IMR-90 (cell line): ENCODE data around the gene KCNMA1. TPM values are rescaled to one million over a fixed set of nuclear protein-coding genes. Genes with fewer than 3 reads are reported as not detected.

Experiments
- ATAC-seq: fragments of 200-7000 bp; cut with Tn5 transposase; 2 replicates; pipeline ENCODE4 v1.9.1; 2020; ENCODE audit warnings: low read depth, mild to moderate bottlenecking, moderate library complexity
- BruUV-seq: library from RNA; stranded (reverse); fragments of 400-500 nt; replicated peaks from 2 replicates; lab custom pipeline; 2021; lab: Mats Ljungman, UMichigan
- CTCF ChIA-PET: fragments of 300-600 bp; formaldehyde crosslinking; extraction: SDS; loops from one replicate; lab custom pipeline; 2021; ENCODE audit warnings: antibody characterized with exemption; lab: Yijun Ruan, JAX
- POLR2A ChIA-PET: fragments of 300-600 bp; sonication (Branson Sonifier 250); formaldehyde crosslinking; loops from one replicate; lab custom pipeline; 2022; ENCODE audit warnings: antibody characterized with exemption; ENCODE audit not compliant: unreplicated experiment; lab: Charles Lee
- DNase-seq: peaks from one replicate; pipeline ENCODE4 v3.0.0; 2013
- H2AFZ ChIP-seq: replicated peaks from 2 replicates; pipeline ENCODE3; 2013; ENCODE audit warnings: low read length, mild to moderate bottlenecking; ENCODE audit not compliant: poor library complexity
- H2AK5ac ChIP-seq: 2 replicates; pipeline ENCODE4 v1.6.1; 2013; ENCODE audit warnings: low read depth, low read length, inconsistent platforms
- H2AK9ac ChIP-seq: replicated peaks from 2 replicates; pipeline ENCODE3; 2013; ENCODE audit warnings: mild to moderate bottlenecking, low read depth, low read length, moderate library complexity; ENCODE audit not compliant: poor library complexity
- H2BK120ac ChIP-seq: 2 replicates; pipeline ENCODE4 v1.6.1; 2013; ENCODE audit warnings: low read depth, low read length, inconsistent platforms
- H2BK15ac ChIP-seq: 3 replicates; pipeline ENCODE4 v1.6.1; 2013; ENCODE audit warnings: low read depth, low read length, inconsistent platforms
- H2BK20ac ChIP-seq: 2 replicates; pipeline ENCODE4 v1.6.1; 2013; ENCODE audit warnings: low read depth, mild to moderate bottlenecking, inconsistent platforms, low read length, moderate library complexity
- H2BK5ac ChIP-seq: 2 replicates; pipeline ENCODE4 v1.6.1; 2013; ENCODE audit warnings: mild to moderate bottlenecking, low read depth, low read length, inconsistent platforms; ENCODE audit not compliant: poor library complexity, severe bottlenecking
- H3K14ac ChIP-seq: replicated peaks from 2 replicates; pipeline ENCODE4 v1.6.1; 2013; ENCODE audit warnings: low read depth, low read length, inconsistent platforms
- H3K18ac ChIP-seq: 2 replicates; pipeline ENCODE4 v1.6.1; 2013; ENCODE audit warnings: low read depth, low read length, control low read depth
- H3K23ac ChIP-seq: 2 replicates; pipeline ENCODE4 v1.6.1; 2013; ENCODE audit warnings: low read depth, low read length, inconsistent platforms
- H3K27ac ChIP-seq: 2 replicates; pipeline ENCODE4 v1.5.1; 2013; ENCODE audit warnings: mild to moderate bottlenecking, control low read depth, low read length; ENCODE audit not compliant: insufficient read depth
- H3K27me3 ChIP-seq: 2 replicates; pipeline ENCODE4 v1.6.1; 2013; ENCODE audit warnings: low read length; ENCODE audit not compliant: control insufficient read depth, insufficient read depth
- H3K36me3 ChIP-seq: 2 replicates; pipeline ENCODE4 v1.6.1; 2013; ENCODE audit warnings: low read length, mixed read lengths; ENCODE audit not compliant: control insufficient read depth, insufficient read depth
- H3K4ac ChIP-seq: 2 replicates; pipeline ENCODE4 v1.6.1; 2013; ENCODE audit warnings: low read depth, low read length, inconsistent platforms
- H3K4me1 ChIP-seq: 2 replicates; pipeline ENCODE4 v1.6.1; 2013; ENCODE audit warnings: low read length, mixed read lengths; ENCODE audit not compliant: control insufficient read depth, insufficient read depth
- H3K4me2 ChIP-seq: 2 replicates; pipeline ENCODE4 v1.6.1; 2013; ENCODE audit warnings: low read depth, mild to moderate bottlenecking, control low read depth, low read length, moderate library complexity
- H3K4me3 ChIP-seq: 2 replicates; pipeline ENCODE4 v1.5.1; 2013; ENCODE audit warnings: low read depth, mild to moderate bottlenecking, control low read depth, low read length, moderate library complexity; ENCODE audit not compliant: insufficient read depth
- H3K56ac ChIP-seq: 2 replicates; pipeline ENCODE4 v1.6.1; 2013; ENCODE audit warnings: low read length, inconsistent platforms; ENCODE audit not compliant: insufficient read depth; ENCODE audit errors: extremely low read depth
- H3K79me1 ChIP-seq, 2 experiments: 2 replicates each; pipeline ENCODE4 v1.6.1; 2013; ENCODE audit warnings: low read length in 2 of 2, inconsistent platforms in 1 of 2, low read depth in 1 of 2
- H3K9ac ChIP-seq: 2 replicates; pipeline ENCODE4 v1.6.1; 2013; ENCODE audit warnings: low read depth, low read length, control low read depth
- H3K9me1 ChIP-seq: 2 replicates; pipeline ENCODE4 v1.6.1; 2013; ENCODE audit warnings: low read length, inconsistent platforms; ENCODE audit not compliant: insufficient read depth
- H3K9me3 ChIP-seq: 2 replicates; pipeline ENCODE4 v1.6.1; 2013; ENCODE audit warnings: low read length; ENCODE audit not compliant: control insufficient read depth, insufficient read depth
- H4K20me1 ChIP-seq: 2 replicates; pipeline ENCODE4 v1.6.1; 2013; ENCODE audit warnings: low read length, inconsistent platforms; ENCODE audit not compliant: insufficient read depth
- H4K5ac ChIP-seq: 2 replicates; pipeline ENCODE4 v1.6.1; 2013; ENCODE audit warnings: mild to moderate bottlenecking, low read depth, low read length, control low read depth
- H4K8ac ChIP-seq, 2 experiments: 2 replicates each; pipeline ENCODE4 v1.6.1; 2013; ENCODE audit warnings: low read depth in 2 of 2, low read length in 2 of 2, control low read depth in 1 of 2, inconsistent platforms in 1 of 2
- H4K91ac ChIP-seq: 2 replicates; pipeline ENCODE4 v1.6.1; 2013; ENCODE audit warnings: low read depth, low read length, inconsistent platforms; ENCODE audit not compliant: insufficient read depth
- CEBPB ChIP-seq: IDR thresholded peaks from 2 replicates; pipeline ENCODE4 v1.6.1; 2012; ENCODE audit warnings: low read depth, low read length, improper control_type of control experiment
- FOS ChIP-seq: fragments of 150-350 bp; IDR thresholded peaks from 2 replicates; pipeline ENCODE4 v1.6.1; 2016; ENCODE audit warnings: low read depth, low read length
- MAFK ChIP-seq: IDR thresholded peaks from 2 replicates; pipeline ENCODE4 v1.6.1; 2012; ENCODE audit warnings: low read depth, low read length, improper control_type of control experiment
- MAZ ChIP-seq: IDR thresholded peaks from 2 replicates; pipeline ENCODE4 v1.6.1; 2012; ENCODE audit warnings: low read depth, mild to moderate bottlenecking, low read length, improper control_type of control experiment, moderate library complexity, borderline replicate concordance
- POLR2A ChIP-seq: IDR thresholded peaks from 2 replicates; pipeline ENCODE4 v1.6.1; 2012; ENCODE audit warnings: mild to moderate bottlenecking, low read depth, low read length
- RAD21 ChIP-seq: IDR thresholded peaks from 2 replicates; pipeline ENCODE4 v1.6.1; 2012; ENCODE audit warnings: low read length, improper control_type of control experiment
- RCOR1 ChIP-seq: IDR thresholded peaks from 2 replicates; pipeline ENCODE4 v1.6.1; 2012; ENCODE audit warnings: mild to moderate bottlenecking, low read length, improper control_type of control experiment; ENCODE audit not compliant: insufficient replicate concordance
- WGBS, 2 experiments: methylation state at CpG; one replicate each; pipeline versions ENCODE4 v1.1.5 to v1.1.7; 2013; ENCODE audit warnings: missing lambda C conversion rate in 2 of 2; ENCODE audit not compliant: insufficient read length in 1 of 2; ENCODE audit errors: extremely low coverage in 2 of 2; 5-methylcytosine and 5-hydroxymethylcytosine counted together
- dilution Hi-C: fragments of 300-500 bp; cut with HindIII; formaldehyde crosslinking; loops from one replicate; pipeline ENCODE4 v1.14.3; 2018; ENCODE audit warnings: low sequenced_read_pairs; ENCODE audit not compliant: unreplicated experiment
- in situ Hi-C: fragments of 300-500 bp; cut with MboI; formaldehyde crosslinking; loops from 3 replicates; pipeline ENCODE4 v1.14.3; 2019; ENCODE audit warnings: low sequenced_read_pairs, inconsistent platforms, mixed read lengths
- intact Hi-C: fragments of 100-400 bp; cut with micrococcal nuclease; formaldehyde crosslinking; loops from 2 replicates; pipeline ENCODE4 v1.10.0; 2022
- polyA plus RNA-seq, 3 experiments: library from polyadenylated mRNA; depleted of rRNA; stranded (reverse); fragments of >200 nt; gene quantifications; 2 replicates each; pipeline ENCODE4 v1.2.3, GENCODE V29; 2012; ENCODE audit warnings: low replicate concordance in 1 of 3
- total RNA-seq: library from RNA; depleted of rRNA; stranded (reverse); fragments of >200 nt; gene quantifications from 2 replicates; pipeline ENCODE4 v1.2.3, GENCODE V29; 2012
- TF ChIP-seq, protein P1 (sequence below): fragments of 150-350 bp; IDR thresholded peaks from 2 replicates; pipeline ENCODE4 v1.6.1; 2016; ENCODE audit warnings: low read depth, mild to moderate bottlenecking, low read length, moderate library complexity, borderline replicate concordance
- TF ChIP-seq, protein P2 (sequence below): conservative IDR thresholded peaks from 2 replicates; pipeline ENCODE4 v1.5.1; 2012; ENCODE audit warnings: mild to moderate bottlenecking, low read depth, low read length, improper control_type of control experiment
- TF ChIP-seq, protein P3 (sequence below): fragments of 150-350 bp; IDR thresholded peaks from 2 replicates; pipeline ENCODE4 v1.6.1; 2017; ENCODE audit warnings: mild to moderate bottlenecking, antibody characterized with exemption, low read length, low read depth

Gene KCNMA1
- total and polyA plus RNA-seq, 2 of the 4 experiments (the other 2 are of a cell fraction), result 25.6 to 29.6 TPM

DNA sequence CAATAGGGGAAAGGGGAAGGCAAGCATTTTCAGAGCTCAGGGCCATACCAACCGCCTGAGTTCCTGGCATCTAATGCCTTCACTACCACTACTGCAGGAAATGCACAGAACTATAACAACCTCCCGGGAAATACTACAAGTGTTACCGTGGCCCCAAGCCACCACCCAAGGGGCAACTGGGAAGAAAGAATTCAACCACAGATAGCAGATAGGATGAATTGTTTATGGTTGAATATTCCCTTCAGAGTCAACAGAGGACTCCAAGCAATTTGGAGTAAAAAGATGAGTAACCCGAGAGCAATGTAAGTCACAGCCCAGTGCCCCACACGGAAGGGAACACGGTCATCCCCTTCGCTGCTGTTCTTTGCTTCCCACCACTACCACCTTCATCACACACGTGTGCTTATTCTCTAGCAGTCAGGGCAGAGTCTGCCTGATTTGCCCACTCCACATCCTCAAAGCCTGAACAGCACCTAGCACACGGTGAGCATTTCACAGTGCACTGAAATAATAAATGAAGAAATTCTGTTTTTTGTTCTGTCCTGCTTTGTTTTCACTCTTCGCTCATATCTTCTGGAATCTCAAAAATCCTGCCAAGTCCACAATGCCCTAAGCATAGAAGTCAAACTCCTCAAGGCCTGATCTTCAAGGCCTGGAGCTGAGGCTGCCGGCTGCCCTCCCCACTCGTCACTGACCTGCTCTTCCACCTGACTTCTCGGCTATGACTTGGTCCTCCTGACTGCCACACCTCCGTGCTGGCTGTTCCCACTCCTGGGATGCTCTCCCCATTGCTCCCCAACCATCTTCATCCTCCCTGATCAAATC, 221.1 kb downstream of the KCNMA1 start (continued):
- peak; percentile 85 for TF ChIP-seq RCOR1
- TF ChIP-seq MAFK, result no peak
- TF ChIP-seq CEBPB, result no peak

DNA sequence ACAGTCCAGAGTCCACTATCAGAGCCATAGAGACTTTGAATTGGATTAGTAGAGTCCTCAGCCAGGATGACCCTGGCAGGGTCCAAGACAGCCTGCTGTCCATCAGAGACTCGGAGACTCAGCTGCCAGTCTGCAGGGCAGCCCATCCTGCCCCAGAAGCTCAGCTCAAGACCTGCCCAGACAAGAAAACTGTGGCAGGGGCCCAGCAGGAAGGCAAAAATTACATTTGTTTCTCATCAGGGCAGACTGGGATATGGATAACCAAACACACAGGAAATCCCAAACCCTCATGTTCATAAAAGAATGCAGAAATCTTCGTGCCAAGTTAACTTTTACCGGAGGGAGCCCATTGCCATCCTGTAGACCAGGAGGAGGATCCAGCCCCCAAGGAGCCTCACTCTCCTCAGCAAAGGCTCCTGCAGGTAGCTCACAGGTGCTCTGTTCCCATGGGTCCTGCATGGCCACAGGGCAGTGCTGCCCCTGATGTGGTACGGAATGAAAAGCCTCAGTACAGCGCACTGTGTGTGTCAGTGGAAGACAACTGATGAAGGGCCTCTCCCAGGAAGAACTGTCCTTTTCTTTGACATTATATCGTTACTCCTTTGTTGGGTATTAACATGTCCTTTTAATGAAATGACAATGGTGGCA, 222.2 kb downstream of the KCNMA1 start:
- Histone ChIP-seq H2AK9ac (peak overlapping the region; percentile 61), H3K9me1 (peaks cover 29% of the 10 kb centered on the region), H3K36me3 (no peaks in the 10 kb centered on the region), H3K9ac (peak overlapping the region; percentile 18; the same call in 1 of the 2 replicates), H3K23ac (peak overlapping the region; percentile 89), H3K27me3 (no peaks in the 10 kb centered on the region), H3K14ac (peak overlapping the region; percentile 97), H3K18ac (peak overlapping the region; percentile 71; the same call in 1 of the 2 replicates), H4K20me1 (no peaks in the 10 kb centered on the region), H3K4ac (peak overlapping the region; percentile 98), H2AK5ac (peak overlapping the region; percentile 99), H3K79me1 (peaks cover 0 to 17% of the 10 kb centered on the region in 2 experiments; a peak in 2 of 4 replicates), H2BK20ac (peak overlapping the region; percentile 96), H4K91ac (peak overlapping the region; percentile 97), H2BK15ac (peak overlapping the region; percentile 86; the same call in 2 of the 3 replicates), H3K27ac (peak overlapping the region; percentile 38), H3K4me2 (no peak overlapping the region), H4K5ac (peak overlapping the region; percentile 45; the same call in 1 of the 2 replicates), H3K4me1 (peaks cover 21% of the 10 kb centered on the region), H3K56ac (peak overlapping the region; percentile 84; the same call in 1 of the 2 replicates), H2BK5ac (peak overlapping the region; percentile 91), H4K8ac (peak overlapping the region; percentile 27 to 93), H2BK120ac (peak overlapping the region; percentile 97), H2AFZ (no peak overlapping the region), H3K9me3 (no peaks in the 10 kb centered on the region), H3K4me3 (no peak overlapping the region)
- ATAC-seq (no peak), DNase-seq (no peak)
- ChIA-PET CTCF (no interaction called here), POLR2A (interaction anchor here (0.6 kb wide), 1 partner anchor 90 kb away, joined by 3 read pairs; no protein-coding TSS in a partner anchor)
- intact Hi-C loops, result no loop called here
- WGBS, 2 experiments, result 80% methylated on average over 3 of the region's 6 CpGs; no CpG with 5 or more reads in 1 of the 2 experiments
- in situ Hi-C loops, result no loop called here
- no TSS peak for BruUV-seq
- dilution Hi-C loops, result no loop called here
- TF ChIP-seq RCOR1 (no peak), MAFK (no peak), MAZ (no peak), POLR2A (no peak), FOS (no peak), RAD21 (no peak)
- TF ChIP-seq, protein P1, sequence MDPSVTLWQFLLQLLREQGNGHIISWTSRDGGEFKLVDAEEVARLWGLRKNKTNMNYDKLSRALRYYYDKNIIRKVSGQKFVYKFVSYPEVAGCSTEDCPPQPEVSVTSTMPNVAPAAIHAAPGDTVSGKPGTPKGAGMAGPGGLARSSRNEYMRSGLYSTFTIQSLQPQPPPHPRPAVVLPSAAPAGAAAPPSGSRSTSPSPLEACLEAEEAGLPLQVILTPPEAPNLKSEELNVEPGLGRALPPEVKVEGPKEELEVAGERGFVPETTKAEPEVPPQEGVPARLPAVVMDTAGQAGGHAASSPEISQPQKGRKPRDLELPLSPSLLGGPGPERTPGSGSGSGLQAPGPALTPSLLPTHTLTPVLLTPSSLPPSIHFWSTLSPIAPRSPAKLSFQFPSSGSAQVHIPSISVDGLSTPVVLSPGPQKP, result no peak
- TF ChIP-seq, protein P2, sequence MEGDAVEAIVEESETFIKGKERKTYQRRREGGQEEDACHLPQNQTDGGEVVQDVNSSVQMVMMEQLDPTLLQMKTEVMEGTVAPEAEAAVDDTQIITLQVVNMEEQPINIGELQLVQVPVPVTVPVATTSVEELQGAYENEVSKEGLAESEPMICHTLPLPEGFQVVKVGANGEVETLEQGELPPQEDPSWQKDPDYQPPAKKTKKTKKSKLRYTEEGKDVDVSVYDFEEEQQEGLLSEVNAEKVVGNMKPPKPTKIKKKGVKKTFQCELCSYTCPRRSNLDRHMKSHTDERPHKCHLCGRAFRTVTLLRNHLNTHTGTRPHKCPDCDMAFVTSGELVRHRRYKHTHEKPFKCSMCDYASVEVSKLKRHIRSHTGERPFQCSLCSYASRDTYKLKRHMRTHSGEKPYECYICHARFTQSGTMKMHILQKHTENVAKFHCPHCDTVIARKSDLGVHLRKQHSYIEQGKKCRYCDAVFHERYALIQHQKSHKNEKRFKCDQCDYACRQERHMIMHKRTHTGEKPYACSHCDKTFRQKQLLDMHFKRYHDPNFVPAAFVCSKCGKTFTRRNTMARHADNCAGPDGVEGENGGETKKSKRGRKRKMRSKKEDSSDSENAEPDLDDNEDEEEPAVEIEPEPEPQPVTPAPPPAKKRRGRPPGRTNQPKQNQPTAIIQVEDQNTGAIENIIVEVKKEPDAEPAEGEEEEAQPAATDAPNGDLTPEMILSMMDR, result no peak
- TF ChIP-seq, protein P3, sequence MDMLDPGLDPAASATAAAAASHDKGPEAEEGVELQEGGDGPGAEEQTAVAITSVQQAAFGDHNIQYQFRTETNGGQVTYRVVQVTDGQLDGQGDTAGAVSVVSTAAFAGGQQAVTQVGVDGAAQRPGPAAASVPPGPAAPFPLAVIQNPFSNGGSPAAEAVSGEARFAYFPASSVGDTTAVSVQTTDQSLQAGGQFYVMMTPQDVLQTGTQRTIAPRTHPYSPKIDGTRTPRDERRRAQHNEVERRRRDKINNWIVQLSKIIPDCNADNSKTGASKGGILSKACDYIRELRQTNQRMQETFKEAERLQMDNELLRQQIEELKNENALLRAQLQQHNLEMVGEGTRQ, result no peak
